ENCODE results near the gene CCNC.

Gene CCNC

GRCh38 chr6:99548706-99549105, 19.8 kb downstream of the CCNC start:
- no peak for DNase-seq (ENCODE audit: low read depth in 3 of 3, low spot score in 1 of 3)

DNA sequence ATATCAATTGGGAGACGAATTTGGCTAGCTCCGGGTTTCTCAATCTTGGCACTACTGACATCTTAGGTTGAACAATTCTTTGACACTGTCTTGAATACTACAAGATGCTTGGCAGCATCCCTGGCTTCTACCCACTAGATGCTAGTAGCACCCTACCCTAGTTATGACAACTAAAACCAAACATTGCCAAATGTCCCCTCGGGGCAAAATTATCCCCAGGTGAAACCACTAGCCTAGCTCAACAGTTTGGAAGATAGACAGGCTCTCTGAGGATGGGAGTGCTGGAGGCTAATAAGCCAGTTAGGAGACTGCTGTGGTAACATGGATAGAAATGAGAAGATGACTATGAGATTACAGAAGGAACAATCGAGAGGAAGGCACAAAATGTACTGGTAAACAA, 20.9 kb downstream of the CCNC start:
- no peak for DNase-seq (ENCODE audit: low read depth in 3 of 3, low spot score in 1 of 3)

GRCh38 chr6:99545442-99545841, 23.0 kb downstream of the CCNC start:
- no peak for DNase-seq (ENCODE audit: low read depth in 3 of 3, low spot score in 1 of 3)

- DNase-seq (ENCODE audit: low read depth in 3 of 3, low spot score in 1 of 3) = no peak
These were observed 24.5 kb downstream of the CCNC start for GRCh38 chr6:99543968-99544367.

- no peak for DNase-seq (ENCODE audit: low read depth in 3 of 3, low spot score in 1 of 3)
These were observed 37.8 kb downstream of the CCNC start for GRCh38 chr6:99530627-99531026.

GRCh38 chr6:99522531-99522930, 45.9 kb downstream of the CCNC start:
- DNase-seq (ENCODE audit: low read depth in 3 of 3, low spot score in 1 of 3) = no peak

DNA sequence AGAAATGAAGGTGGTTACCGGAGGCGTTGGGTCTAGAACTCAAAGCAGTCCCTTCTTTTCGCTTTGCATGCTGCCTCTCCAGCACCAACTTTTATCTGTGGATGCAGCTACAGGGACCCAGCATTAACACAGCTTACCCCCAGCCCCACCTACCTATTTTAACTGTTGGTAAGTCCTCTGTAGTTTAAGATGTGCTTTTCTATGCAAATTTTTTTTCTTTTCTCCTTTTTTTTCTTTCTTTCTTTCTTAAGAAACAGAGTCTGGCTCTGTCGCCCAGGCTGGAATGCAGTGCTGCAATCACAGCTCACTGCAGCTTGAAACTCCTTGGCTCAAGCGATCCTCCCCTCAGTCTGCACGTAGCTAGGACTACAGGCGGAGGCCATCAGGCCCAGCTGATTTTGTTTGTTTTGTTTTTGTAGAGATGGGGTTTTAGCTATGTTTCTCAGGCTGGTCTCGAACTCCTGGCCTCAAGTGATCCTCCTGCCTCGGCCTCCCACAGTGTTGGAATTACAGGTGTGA, 46.8 kb downstream of the CCNC start:
- DNase-seq (ENCODE audit: low read depth in 3 of 3, low spot score in 1 of 3) = no peak

- DNase-seq (ENCODE audit: low read depth in 3 of 3, low spot score in 1 of 3) = peak in 2 of 3 donors; percentile 30 to 39
These were observed 47.4 kb downstream of the CCNC start for GRCh38 chr6:99520855-99521632.

DNA sequence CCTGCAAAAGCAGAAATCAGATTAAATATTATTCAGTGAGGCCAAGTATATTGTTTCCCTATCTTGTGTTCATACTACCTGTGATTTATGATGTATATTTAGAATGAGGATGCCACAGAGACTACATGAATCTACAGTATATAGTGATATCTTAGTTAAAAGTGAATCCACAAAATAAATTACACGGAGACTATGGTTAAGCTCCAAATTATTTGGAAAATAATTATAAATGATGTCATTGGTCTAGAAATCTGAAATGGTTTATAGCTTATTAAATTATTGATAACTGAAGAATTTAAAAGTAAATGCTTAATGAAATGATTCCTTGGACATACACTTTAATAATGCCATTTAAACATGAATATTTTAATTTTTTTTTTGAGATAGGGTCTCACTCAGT, 49.0 kb downstream of the CCNC start:
- no peak for DNase-seq (ENCODE audit: low read depth in 3 of 3, low spot score in 1 of 3)

- no peak for DNase-seq (ENCODE audit: low read depth in 3 of 3, low spot score in 1 of 3)
These were observed 54.4 kb downstream of the CCNC start for GRCh38 chr6:99514089-99514488.

GRCh38 chr6:99512033-99512432, 56.4 kb downstream of the CCNC start:
- DNase-seq (ENCODE audit: low read depth in 3 of 3, low spot score in 1 of 3) = no peak

- DNase-seq (ENCODE audit: low read depth in 3 of 3, low spot score in 1 of 3) = no peak
These were observed 60.8 kb downstream of the CCNC start for GRCh38 chr6:99507648-99508047.

GRCh38 chr6:99501762-99502161, 66.7 kb downstream of the CCNC start:
- no peak for DNase-seq (ENCODE audit: low read depth in 3 of 3, low spot score in 1 of 3)

GRCh38 chr6:99498421-99498820, 70.0 kb downstream of the CCNC start:
- DNase-seq (ENCODE audit: low read depth in 3 of 3, low spot score in 1 of 3) = no peak

- no peak for DNase-seq (ENCODE audit: low read depth in 3 of 3, low spot score in 1 of 3)
These were observed 73.0 kb downstream of the CCNC start for GRCh38 chr6:99495466-99495865.
